Retinal pigment epithelial cell (primary cell): ENCODE results near the gene WWOX.

Experiments used
- DNase-seq: peaks from one replicate; pipeline ENCODE4 v3.0.0-alpha.2; 2010; ENCODE audit warnings: low read depth
- H3K4me3 ChIP-seq: 2 replicates; pipeline ENCODE4 v1.5.1; 2011; ENCODE audit warnings: mild to moderate bottlenecking, low read length, control low read depth, moderate library complexity
- CTCF ChIP-seq: conservative IDR thresholded peaks from 2 replicates; pipeline ENCODE4 v1.5.1; 2011; ENCODE audit warnings: low read depth, low read length, control low read depth, inconsistent platforms

Gene WWOX

GRCh38 chr16:78258375-78259065, 159.1 kb downstream of the WWOX start:
- H3K4me3 ChIP-seq, result no peak overlapping the region
- no peak for DNase-seq
- TF ChIP-seq CTCF, result no peak

GRCh38 chr16:78259873-78260272, 160.4 kb downstream of the WWOX start:
- no peak for TF ChIP-seq CTCF
- H3K4me3 ChIP-seq, result no peak overlapping the region
- DNase-seq, result no peak

- TF ChIP-seq CTCF, result no peak
- no peak for DNase-seq
- no peak overlapping the region for H3K4me3 ChIP-seq
Measured at GRCh38 chr16:78264642-78265041, 165.2 kb downstream of the WWOX start.

GRCh38 chr16:78269256-78269655, 169.8 kb downstream of the WWOX start:
- no peak for DNase-seq
- no peak overlapping the region for H3K4me3 ChIP-seq
- no peak for TF ChIP-seq CTCF

- H3K4me3 ChIP-seq, result no peak overlapping the region
- DNase-seq, result no peak
- no peak for TF ChIP-seq CTCF
Measured at GRCh38 chr16:78271981-78272380, 172.5 kb downstream of the WWOX start.

GRCh38 chr16:78274771-78275170, 175.3 kb downstream of the WWOX start:
- no peak for DNase-seq
- TF ChIP-seq CTCF, result no peak
- H3K4me3 ChIP-seq, result no peak overlapping the region

GRCh38 chr16:78275420-78275819, 176.0 kb downstream of the WWOX start:
- no peak overlapping the region for H3K4me3 ChIP-seq
- no peak for TF ChIP-seq CTCF
- no peak for DNase-seq
